ENCODE data around the gene GPR37L1. TPM values are rescaled to one million over a fixed set of nuclear protein-coding genes. Genes with fewer than 3 reads are reported as not detected.

GPR37L1 gene
- total and polyA plus RNA-seq, 2 experiments from 2014 or later, result 0.03 TPM; not detected in 1

DNA sequence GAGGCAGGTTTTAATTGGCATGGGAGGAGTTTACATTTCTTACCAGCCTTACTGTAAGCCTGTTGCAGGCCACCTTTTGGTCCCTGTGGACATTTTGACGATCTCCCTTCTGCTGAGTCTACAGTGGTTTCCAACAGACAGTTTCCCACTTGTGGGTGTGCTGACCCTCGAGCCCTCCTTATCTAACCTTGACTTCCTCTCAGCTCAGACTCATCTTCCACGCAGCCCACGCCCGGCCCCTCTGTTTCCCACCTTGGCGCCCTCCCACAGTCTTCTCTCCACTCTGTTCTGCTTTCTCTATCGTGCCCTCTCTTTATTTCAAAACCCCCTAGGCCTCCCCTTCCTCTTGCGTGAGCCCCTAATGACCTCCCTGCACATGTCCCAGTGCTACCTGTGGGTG, 27.9 kb downstream of the GPR37L1 start:
- no peak for DNase-seq
- H3K9me3 ChIP-seq (ENCODE audit: low read depth), result no peaks in the 10 kb centered on the region
- TF ChIP-seq EZH2 (IDR thresholded peaks at IDR 0.05; ENCODE audit: insufficient read depth, poor library complexity, severe bottlenecking), result no peak
- TF ChIP-seq EZH2phosphoT487 (IDR thresholded peaks at IDR 0.05; ENCODE audit: insufficient read depth, low read depth), result no peak
- 0 out of 2 replicates have a peak, but pooled peaks cover 3% of the 10 kb centered on the region for H3K4me1 ChIP-seq (ENCODE audit: insufficient read depth)
- in situ Hi-C loops (cut with MboI), result no loop called here
- H3K4me2 ChIP-seq (ENCODE audit: unreplicated experiment), result no peak overlapping the region
- no peaks in the 10 kb centered on the region for H3K36me3 ChIP-seq (ENCODE audit: low read depth)
- no peaks in the 10 kb centered on the region for H3K9me2 ChIP-seq (ENCODE audit: insufficient read depth)
- H3K79me2 ChIP-seq (ENCODE audit: insufficient read depth), result no peaks in the 10 kb centered on the region
- WGBS, 2 experiments (ENCODE audit: low coverage in 1 of 2, low lambda C conversion rate in 2 of 2, missing lambda C conversion rate in 2 of 2), result 85 to 90% methylated on average over 8 of the region's 8 CpGs
- no peak overlapping the region for H2AFZ ChIP-seq
- H3K27me3 ChIP-seq (replicated peaks; ENCODE audit: insufficient read depth), result 0 out of 2 replicates have a peak, but pooled peaks cover 5% of the 10 kb centered on the region
- no peak overlapping the region for H3K4me3 ChIP-seq
- no peaks in the 10 kb centered on the region for H4K20me1 ChIP-seq (ENCODE audit: insufficient read depth)
- no peak overlapping the region for H3K9ac ChIP-seq
- no peak overlapping the region for H3K27ac ChIP-seq
- no peaks in the 10 kb centered on the region for H3F3A ChIP-seq (ENCODE audit: insufficient read depth)

DNA sequence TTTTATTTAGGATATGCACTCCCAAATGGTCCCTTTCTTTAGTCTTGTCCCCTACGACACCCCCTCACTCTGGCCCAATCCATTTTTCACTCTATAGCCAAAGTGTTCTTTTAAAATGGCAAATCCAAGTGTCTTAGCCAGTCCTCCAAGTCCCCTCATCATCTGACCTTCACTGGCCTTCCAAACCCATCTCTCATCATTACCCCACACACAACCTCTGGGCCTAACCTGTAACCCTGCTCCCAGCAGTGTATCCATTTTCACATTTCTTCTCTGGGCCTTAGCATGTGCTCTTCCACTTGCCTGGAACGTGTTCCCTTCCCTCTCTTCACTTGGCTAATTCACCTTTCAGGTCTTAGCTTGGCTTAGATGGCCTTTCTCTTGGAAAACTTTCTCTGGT, 28.3 kb downstream of the GPR37L1 start:
- H3K79me2 ChIP-seq (ENCODE audit: insufficient read depth), result no peaks in the 10 kb centered on the region
- TF ChIP-seq EZH2 (IDR thresholded peaks at IDR 0.05; ENCODE audit: insufficient read depth, poor library complexity, severe bottlenecking), result no peak
- no peak for TF ChIP-seq EZH2phosphoT487 (IDR thresholded peaks at IDR 0.05; ENCODE audit: insufficient read depth, low read depth)
- H3K27ac ChIP-seq, result no peak overlapping the region
- WGBS, 2 experiments (ENCODE audit: low coverage in 1 of 2, low lambda C conversion rate in 2 of 2, missing lambda C conversion rate in 2 of 2), result 63 to 68% methylated on average over 2 of the region's 2 CpGs
- no peak overlapping the region for H3K4me3 ChIP-seq
- H2AFZ ChIP-seq, result no peak overlapping the region
- in situ Hi-C loops (cut with MboI), result no loop called here
- no peaks in the 10 kb centered on the region for H3K9me2 ChIP-seq (ENCODE audit: insufficient read depth)
- H3F3A ChIP-seq (ENCODE audit: insufficient read depth), result no peaks in the 10 kb centered on the region
- 0 out of 2 replicates have a peak, but pooled peaks cover 5% of the 10 kb centered on the region for H3K27me3 ChIP-seq (replicated peaks; ENCODE audit: insufficient read depth)
- H3K4me1 ChIP-seq (ENCODE audit: insufficient read depth), result 0 out of 2 replicates have a peak, but pooled peaks cover 3% of the 10 kb centered on the region
- no peak overlapping the region for H3K9ac ChIP-seq
- H4K20me1 ChIP-seq (ENCODE audit: insufficient read depth), result no peaks in the 10 kb centered on the region
- no peaks in the 10 kb centered on the region for H3K9me3 ChIP-seq (ENCODE audit: low read depth)
- H3K4me2 ChIP-seq (ENCODE audit: unreplicated experiment), result no peak overlapping the region
- H3K36me3 ChIP-seq (ENCODE audit: low read depth), result no peaks in the 10 kb centered on the region
- no peak for DNase-seq

- H3K27ac ChIP-seq, result no peak overlapping the region
- no peaks in the 10 kb centered on the region for H3K36me3 ChIP-seq (ENCODE audit: low read depth)
- no peak overlapping the region for H2AFZ ChIP-seq
- no peak for DNase-seq
- H3K4me3 ChIP-seq, result no peak overlapping the region
- no peaks in the 10 kb centered on the region for H3F3A ChIP-seq (ENCODE audit: insufficient read depth)
- H4K20me1 ChIP-seq (ENCODE audit: insufficient read depth), result no peaks in the 10 kb centered on the region
- no peak overlapping the region for H3K4me2 ChIP-seq (ENCODE audit: unreplicated experiment)
- H3K79me2 ChIP-seq (ENCODE audit: insufficient read depth), result no peaks in the 10 kb centered on the region
- no peaks in the 10 kb centered on the region for H3K9me2 ChIP-seq (ENCODE audit: insufficient read depth)
- H3K9me3 ChIP-seq (ENCODE audit: low read depth), result no peaks in the 10 kb centered on the region
- in situ Hi-C loops (cut with MboI), result no loop called here
- H3K4me1 ChIP-seq (ENCODE audit: insufficient read depth), result 0 out of 2 replicates have a peak, but pooled peaks cover 3% of the 10 kb centered on the region
- TF ChIP-seq EZH2 (IDR thresholded peaks at IDR 0.05; ENCODE audit: insufficient read depth, poor library complexity, severe bottlenecking), result no peak
- TF ChIP-seq EZH2phosphoT487 (IDR thresholded peaks at IDR 0.05; ENCODE audit: insufficient read depth, low read depth), result no peak
- 86 to 87% methylated on average over 10 of the region's 10 CpGs for WGBS, 2 experiments (ENCODE audit: low coverage in 1 of 2, low lambda C conversion rate in 2 of 2, missing lambda C conversion rate in 2 of 2)
- H3K27me3 ChIP-seq (replicated peaks; ENCODE audit: insufficient read depth), result 0 out of 2 replicates have a peak, but pooled peaks cover 5% of the 10 kb centered on the region
- no peak overlapping the region for H3K9ac ChIP-seq
Measured at GRCh38 chr1:202152399-202152798, 29.7 kb downstream of the GPR37L1 start.

DNA sequence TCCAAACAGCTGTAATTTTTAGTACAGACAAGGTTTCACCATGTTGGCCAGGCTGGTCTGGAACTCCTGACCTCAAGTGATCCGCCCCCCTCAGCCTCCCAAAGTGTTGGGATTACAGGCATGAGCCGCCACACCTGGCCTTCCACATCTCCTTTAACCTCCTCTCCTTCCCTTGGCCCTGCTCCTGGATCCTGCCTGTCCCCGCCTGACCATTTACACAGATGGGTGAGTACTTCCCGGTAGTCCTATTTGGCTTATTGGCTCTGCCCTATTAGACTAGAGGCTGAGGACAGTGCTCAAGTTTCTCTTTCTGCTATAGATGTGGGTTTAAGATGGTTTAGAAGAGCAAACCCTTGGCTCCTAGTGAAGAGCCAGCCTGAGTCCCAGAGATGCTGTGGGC, 30.6 kb downstream of the GPR37L1 start:
- Histone ChIP-seq H3K36me3 (ENCODE audit: low read depth) (no peaks in the 10 kb centered on the region), H3K4me3 (no peak overlapping the region), H3K27ac (no peak overlapping the region), H3K79me2 (ENCODE audit: insufficient read depth) (no peaks in the 10 kb centered on the region), H3K27me3 (replicated peaks; ENCODE audit: insufficient read depth) (0 out of 2 replicates have a peak, but pooled peaks cover 5% of the 10 kb centered on the region), H3K9me2 (ENCODE audit: insufficient read depth) (no peaks in the 10 kb centered on the region), H3K9me3 (ENCODE audit: low read depth) (no peaks in the 10 kb centered on the region), H3K9ac (no peak overlapping the region), H3K4me1 (ENCODE audit: insufficient read depth) (0 out of 2 replicates have a peak, but pooled peaks cover 3% of the 10 kb centered on the region), H4K20me1 (ENCODE audit: insufficient read depth) (no peaks in the 10 kb centered on the region), H2AFZ (no peak overlapping the region), H3F3A (ENCODE audit: insufficient read depth) (no peaks in the 10 kb centered on the region), H3K4me2 (ENCODE audit: unreplicated experiment) (no peak overlapping the region)
- TF ChIP-seq EZH2 (IDR thresholded peaks at IDR 0.05; ENCODE audit: insufficient read depth, poor library complexity, severe bottlenecking), result no peak
- TF ChIP-seq EZH2phosphoT487 (IDR thresholded peaks at IDR 0.05; ENCODE audit: insufficient read depth, low read depth), result no peak
- 69 to 73% methylated on average over 4 of the region's 4 CpGs for WGBS, 2 experiments (ENCODE audit: low coverage in 1 of 2, low lambda C conversion rate in 2 of 2, missing lambda C conversion rate in 2 of 2)
- in situ Hi-C loops (cut with MboI), result no loop called here
- no peak for DNase-seq
